ENCODE data around the gene PNMA1. TPM values are rescaled to one million over a fixed set of nuclear protein-coding genes. Genes with fewer than 3 reads are reported as not detected.

PNMA1 gene
- total and polyA plus RNA-seq, 9 of the 15 experiments (the other 6 are each of a cell fraction or from before 2014, with no cell fraction given) = 1.7 to 26.4 (median 8.7) TPM

DNA sequence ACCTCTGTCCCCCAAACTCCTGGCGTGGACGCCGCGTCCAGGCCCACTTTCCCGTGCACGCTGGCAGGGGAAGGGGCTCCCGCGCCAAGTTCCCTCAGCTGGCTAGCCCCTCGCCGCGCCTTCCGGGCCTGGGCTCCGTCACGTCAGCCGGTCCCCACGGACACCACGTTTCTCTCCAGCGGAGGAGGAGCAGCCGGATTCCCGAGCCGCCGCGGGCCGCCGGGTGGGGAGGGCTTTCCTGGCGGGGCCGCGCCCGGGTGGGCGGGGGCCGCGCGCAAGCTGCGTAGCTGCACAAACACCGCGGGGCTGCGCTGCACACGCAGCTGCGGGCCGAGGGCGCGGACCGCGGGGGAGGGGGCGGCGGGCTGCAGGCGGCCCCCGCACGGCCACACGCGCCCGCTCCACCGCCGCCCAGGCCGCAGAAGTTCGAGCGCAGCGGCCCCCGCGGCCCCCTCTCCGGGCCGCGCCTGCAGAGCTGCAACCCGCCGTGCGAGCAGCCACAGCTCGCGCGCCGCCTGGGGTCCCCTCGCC, 45.1 kb upstream of the PNMA1 start (continued):
- TF ChIP-seq BACH1 (tag; IDR thresholded peaks at IDR 0.05) (no peak), ZNF146 (CRISPR knock-in tag; IDR thresholded peaks at IDR 0.05; ENCODE audit: unreplicated experiment) (no peak), HNRNPK (IDR thresholded peaks at IDR 0.05; ENCODE audit: low read depth, low read length, poor library complexity, severe bottlenecking) (peak; percentile 22), DNMT1 (IDR thresholded peaks at IDR 0.05) (no peak), LCOR (CRISPR knock-in tag; IDR thresholded peaks at IDR 0.05) (no peak), PCBP1 (IDR thresholded peaks at IDR 0.05; ENCODE audit: low read depth, low read length, poor library complexity, severe bottlenecking) (no peak)
- TF ChIP-seq, protein P1, sequence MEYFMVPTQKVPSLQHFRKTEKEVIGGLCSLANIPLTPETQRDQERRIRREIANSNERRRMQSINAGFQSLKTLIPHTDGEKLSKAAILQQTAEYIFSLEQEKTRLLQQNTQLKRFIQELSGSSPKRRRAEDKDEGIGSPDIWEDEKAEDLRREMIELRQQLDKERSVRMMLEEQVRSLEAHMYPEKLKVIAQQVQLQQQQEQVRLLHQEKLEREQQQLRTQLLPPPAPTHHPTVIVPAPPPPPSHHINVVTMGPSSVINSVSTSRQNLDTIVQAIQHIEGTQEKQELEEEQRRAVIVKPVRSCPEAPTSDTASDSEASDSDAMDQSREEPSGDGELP (CRISPR knock-in tag; IDR thresholded peaks at IDR 0.05; ENCODE audit: borderline replicate concordance) = 0 out of 2 replicates have a peak, but pooled peaks have one; percentile 13
- TF ChIP-seq, protein P2, sequence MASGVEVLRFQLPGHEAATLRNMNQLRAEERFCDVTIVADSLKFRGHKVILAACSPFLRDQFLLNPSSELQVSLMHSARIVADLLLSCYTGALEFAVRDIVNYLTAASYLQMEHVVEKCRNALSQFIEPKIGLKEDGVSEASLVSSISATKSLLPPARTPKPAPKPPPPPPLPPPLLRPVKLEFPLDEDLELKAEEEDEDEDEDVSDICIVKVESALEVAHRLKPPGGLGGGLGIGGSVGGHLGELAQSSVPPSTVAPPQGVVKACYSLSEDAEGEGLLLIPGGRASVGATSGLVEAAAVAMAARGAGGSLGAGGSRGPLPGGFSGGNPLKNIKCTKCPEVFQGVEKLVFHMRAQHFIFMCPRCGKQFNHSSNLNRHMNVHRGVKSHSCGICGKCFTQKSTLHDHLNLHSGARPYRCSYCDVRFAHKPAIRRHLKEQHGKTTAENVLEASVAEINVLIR (CRISPR knock-in tag; IDR thresholded peaks at IDR 0.05) = no peak
- TF ChIP-seq, protein P3, sequence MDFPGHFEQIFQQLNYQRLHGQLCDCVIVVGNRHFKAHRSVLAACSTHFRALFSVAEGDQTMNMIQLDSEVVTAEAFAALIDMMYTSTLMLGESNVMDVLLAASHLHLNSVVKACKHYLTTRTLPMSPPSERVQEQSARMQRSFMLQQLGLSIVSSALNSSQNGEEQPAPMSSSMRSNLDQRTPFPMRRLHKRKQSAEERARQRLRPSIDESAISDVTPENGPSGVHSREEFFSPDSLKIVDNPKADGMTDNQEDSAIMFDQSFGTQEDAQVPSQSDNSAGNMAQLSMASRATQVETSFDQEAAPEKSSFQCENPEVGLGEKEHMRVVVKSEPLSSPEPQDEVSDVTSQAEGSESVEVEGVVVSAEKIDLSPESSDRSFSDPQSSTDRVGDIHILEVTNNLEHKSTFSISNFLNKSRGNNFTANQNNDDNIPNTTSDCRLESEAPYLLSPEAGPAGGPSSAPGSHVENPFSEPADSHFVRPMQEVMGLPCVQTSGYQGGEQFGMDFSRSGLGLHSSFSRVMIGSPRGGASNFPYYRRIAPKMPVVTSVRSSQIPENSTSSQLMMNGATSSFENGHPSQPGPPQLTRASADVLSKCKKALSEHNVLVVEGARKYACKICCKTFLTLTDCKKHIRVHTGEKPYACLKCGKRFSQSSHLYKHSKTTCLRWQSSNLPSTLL (IDR thresholded peaks at IDR 0.05) = no peak
- TF ChIP-seq, protein P4, sequence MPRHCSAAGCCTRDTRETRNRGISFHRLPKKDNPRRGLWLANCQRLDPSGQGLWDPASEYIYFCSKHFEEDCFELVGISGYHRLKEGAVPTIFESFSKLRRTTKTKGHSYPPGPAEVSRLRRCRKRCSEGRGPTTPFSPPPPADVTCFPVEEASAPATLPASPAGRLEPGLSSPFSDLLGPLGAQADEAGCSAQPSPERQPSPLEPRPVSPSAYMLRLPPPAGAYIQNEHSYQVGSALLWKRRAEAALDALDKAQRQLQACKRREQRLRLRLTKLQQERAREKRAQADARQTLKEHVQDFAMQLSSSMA (CRISPR knock-in tag; IDR thresholded peaks at IDR 0.05) = no peak
- TF ChIP-seq, protein P5, sequence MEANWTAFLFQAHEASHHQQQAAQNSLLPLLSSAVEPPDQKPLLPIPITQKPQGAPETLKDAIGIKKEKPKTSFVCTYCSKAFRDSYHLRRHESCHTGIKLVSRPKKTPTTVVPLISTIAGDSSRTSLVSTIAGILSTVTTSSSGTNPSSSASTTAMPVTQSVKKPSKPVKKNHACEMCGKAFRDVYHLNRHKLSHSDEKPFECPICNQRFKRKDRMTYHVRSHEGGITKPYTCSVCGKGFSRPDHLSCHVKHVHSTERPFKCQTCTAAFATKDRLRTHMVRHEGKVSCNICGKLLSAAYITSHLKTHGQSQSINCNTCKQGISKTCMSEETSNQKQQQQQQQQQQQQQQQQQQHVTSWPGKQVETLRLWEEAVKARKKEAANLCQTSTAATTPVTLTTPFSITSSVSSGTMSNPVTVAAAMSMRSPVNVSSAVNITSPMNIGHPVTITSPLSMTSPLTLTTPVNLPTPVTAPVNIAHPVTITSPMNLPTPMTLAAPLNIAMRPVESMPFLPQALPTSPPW (CRISPR knock-in tag; IDR thresholded peaks at IDR 0.05) = peak; percentile 54
- TF ChIP-seq, protein P6, sequence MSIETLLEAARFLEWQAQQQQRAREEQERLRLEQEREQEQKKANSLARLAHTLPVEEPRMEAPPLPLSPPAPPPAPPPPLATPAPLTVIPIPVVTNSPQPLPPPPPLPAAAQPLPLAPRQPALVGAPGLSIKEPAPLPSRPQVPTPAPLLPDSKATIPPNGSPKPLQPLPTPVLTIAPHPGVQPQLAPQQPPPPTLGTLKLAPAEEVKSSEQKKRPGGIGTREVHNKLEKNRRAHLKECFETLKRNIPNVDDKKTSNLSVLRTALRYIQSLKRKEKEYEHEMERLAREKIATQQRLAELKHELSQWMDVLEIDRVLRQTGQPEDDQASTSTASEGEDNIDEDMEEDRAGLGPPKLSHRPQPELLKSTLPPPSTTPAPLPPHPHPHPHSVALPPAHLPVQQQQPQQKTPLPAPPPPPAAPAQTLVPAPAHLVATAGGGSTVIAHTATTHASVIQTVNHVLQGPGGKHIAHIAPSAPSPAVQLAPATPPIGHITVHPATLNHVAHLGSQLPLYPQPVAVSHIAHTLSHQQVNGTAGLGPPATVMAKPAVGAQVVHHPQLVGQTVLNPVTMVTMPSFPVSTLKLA (conservative IDR thresholded peaks at IDR 0.05) = no peak
- TF ChIP-seq, protein P7, sequence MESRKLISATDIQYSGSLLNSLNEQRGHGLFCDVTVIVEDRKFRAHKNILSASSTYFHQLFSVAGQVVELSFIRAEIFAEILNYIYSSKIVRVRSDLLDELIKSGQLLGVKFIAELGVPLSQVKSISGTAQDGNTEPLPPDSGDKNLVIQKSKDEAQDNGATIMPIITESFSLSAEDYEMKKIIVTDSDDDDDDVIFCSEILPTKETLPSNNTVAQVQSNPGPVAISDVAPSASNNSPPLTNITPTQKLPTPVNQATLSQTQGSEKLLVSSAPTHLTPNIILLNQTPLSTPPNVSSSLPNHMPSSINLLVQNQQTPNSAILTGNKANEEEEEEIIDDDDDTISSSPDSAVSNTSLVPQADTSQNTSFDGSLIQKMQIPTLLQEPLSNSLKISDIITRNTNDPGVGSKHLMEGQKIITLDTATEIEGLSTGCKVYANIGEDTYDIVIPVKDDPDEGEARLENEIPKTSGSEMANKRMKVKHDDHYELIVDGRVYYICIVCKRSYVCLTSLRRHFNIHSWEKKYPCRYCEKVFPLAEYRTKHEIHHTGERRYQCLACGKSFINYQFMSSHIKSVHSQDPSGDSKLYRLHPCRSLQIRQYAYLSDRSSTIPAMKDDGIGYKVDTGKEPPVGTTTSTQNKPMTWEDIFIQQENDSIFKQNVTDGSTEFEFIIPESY (CRISPR knock-in tag; IDR thresholded peaks at IDR 0.05) = no peak
- TF ChIP-seq, protein P8, sequence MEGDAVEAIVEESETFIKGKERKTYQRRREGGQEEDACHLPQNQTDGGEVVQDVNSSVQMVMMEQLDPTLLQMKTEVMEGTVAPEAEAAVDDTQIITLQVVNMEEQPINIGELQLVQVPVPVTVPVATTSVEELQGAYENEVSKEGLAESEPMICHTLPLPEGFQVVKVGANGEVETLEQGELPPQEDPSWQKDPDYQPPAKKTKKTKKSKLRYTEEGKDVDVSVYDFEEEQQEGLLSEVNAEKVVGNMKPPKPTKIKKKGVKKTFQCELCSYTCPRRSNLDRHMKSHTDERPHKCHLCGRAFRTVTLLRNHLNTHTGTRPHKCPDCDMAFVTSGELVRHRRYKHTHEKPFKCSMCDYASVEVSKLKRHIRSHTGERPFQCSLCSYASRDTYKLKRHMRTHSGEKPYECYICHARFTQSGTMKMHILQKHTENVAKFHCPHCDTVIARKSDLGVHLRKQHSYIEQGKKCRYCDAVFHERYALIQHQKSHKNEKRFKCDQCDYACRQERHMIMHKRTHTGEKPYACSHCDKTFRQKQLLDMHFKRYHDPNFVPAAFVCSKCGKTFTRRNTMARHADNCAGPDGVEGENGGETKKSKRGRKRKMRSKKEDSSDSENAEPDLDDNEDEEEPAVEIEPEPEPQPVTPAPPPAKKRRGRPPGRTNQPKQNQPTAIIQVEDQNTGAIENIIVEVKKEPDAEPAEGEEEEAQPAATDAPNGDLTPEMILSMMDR (IDR thresholded peaks at IDR 0.05 in 2 of 3, conservative IDR thresholded peaks at IDR 0.05 in 1 of 3; ENCODE audit: insufficient read depth in 2 of 3, low read depth in 1 of 3, low read length in 3 of 3) = peak in 2 of 3 experiments; percentile 14 to 37; a peak in 2 of 6 replicates
